A673 (cell line): ENCODE measurements around the gene ODAD2.

Source experiments
- CTCF ChIP-seq: fragments of 300-800, 200-600 bp; sonication (generic); conservative IDR thresholded peaks from 2 replicates; pipeline ENCODE4 v1.5.1; 2017; ENCODE audit warnings: low read depth, mild to moderate bottlenecking, antibody characterized with exemption, low read length, moderate library complexity, mixed read lengths
- EZH2 ChIP-seq: fragments of 200-600 bp; sonication (generic); IDR thresholded peaks from 2 replicates; pipeline ENCODE4 v1.6.1; 2017; ENCODE audit warnings: borderline replicate concordance, low read depth, mild to moderate bottlenecking, mixed read lengths, antibody characterized with exemption, low read length; ENCODE audit not compliant: poor library complexity, severe bottlenecking

- no peak for TF ChIP-seq CTCF
- TF ChIP-seq EZH2 = no peak
These were observed 1.1 kb downstream of the ODAD2 start for GRCh38 chr10:27997865-27998177.
